GM23338 (cell line): ENCODE data around the gene ATP9A. TPM values are rescaled to one million over a fixed set of nuclear protein-coding genes. Genes with fewer than 3 reads are reported as not detected.
A peak's percentile ranks its signal among the peaks of the same experiment; 100 is the strongest.

Experiments used
- ATAC-seq: fragments of 200-7000 bp; cut with Tn5 transposase; 3 replicates; pipeline ENCODE4 v1.9.1; 2020
- DNase-seq: peaks from one replicate; pipeline ENCODE4 v3.0.0-alpha.2; 2015; ENCODE audit warnings: low spot score
- H2AFZ ChIP-seq: fragments of 200-600 bp; sonication (generic); 2 replicates; pipeline ENCODE4 v1.8.0; 2016; ENCODE audit warnings: antibody characterized with exemption, mild to moderate bottlenecking, moderate library complexity
- H3F3A ChIP-seq: fragments of 200-600 bp; sonication (generic); replicated peaks from 2 replicates; pipeline ENCODE4 v1.8.0; 2017; ENCODE audit warnings: antibody characterized with exemption, mixed run types, low read depth
- H3K27ac ChIP-seq: fragments of 200-600 bp; sonication (generic); 2 replicates; pipeline ENCODE4 v1.6.1; 2016; ENCODE audit warnings: low read depth
- H3K27me3 ChIP-seq: fragments of 200-600 bp; sonication (generic); 2 replicates; pipeline ENCODE4 v1.8.0; 2016; ENCODE audit warnings: mild to moderate bottlenecking, mixed run types, moderate library complexity; ENCODE audit not compliant: insufficient read depth
- H3K36me3 ChIP-seq: fragments of 200-600 bp; sonication (generic); 2 replicates; pipeline ENCODE4 v1.8.0; 2016; ENCODE audit warnings: mild to moderate bottlenecking; ENCODE audit not compliant: insufficient read depth
- H3K4me1 ChIP-seq: fragments of 200-600 bp; sonication (generic); 2 replicates; pipeline ENCODE4 v1.8.0; 2016; ENCODE audit warnings: mild to moderate bottlenecking, moderate library complexity; ENCODE audit not compliant: insufficient read depth
- H3K4me2 ChIP-seq: fragments of 200-600 bp; sonication (generic); 2 replicates; pipeline ENCODE4 v1.7.1; 2017; ENCODE audit warnings: mixed run types
- H3K4me3 ChIP-seq: fragments of 200-600 bp; sonication (generic); 2 replicates; pipeline ENCODE4 v1.6.1; 2016; ENCODE audit warnings: mixed run types
- H3K79me2 ChIP-seq: fragments of 200-600 bp; sonication (generic); replicated peaks from 2 replicates; pipeline ENCODE4 v1.8.0; 2017; ENCODE audit warnings: mild to moderate bottlenecking; ENCODE audit not compliant: insufficient read depth
- H3K9me2 ChIP-seq: fragments of 200-600 bp; sonication (generic); 2 replicates; pipeline ENCODE4 v1.8.0; 2017; ENCODE audit not compliant: insufficient read depth
- H4K20me1 ChIP-seq: fragments of 200-600 bp; sonication (generic); replicated peaks from 2 replicates; pipeline ENCODE4 v1.8.0; 2017; ENCODE audit warnings: mild to moderate bottlenecking; ENCODE audit not compliant: insufficient read depth
- H3K27ac Mint-ChIP-seq: 2 replicates; pipeline ENCODE4 v1.8.0; 2020; ENCODE audit warnings: inconsistent platforms, mild to moderate bottlenecking, moderate library complexity, mixed read lengths
- H3K27me3 Mint-ChIP-seq: 3 replicates; pipeline ENCODE4 v1.8.0; 2022; ENCODE audit warnings: low read depth, mild to moderate bottlenecking, moderate library complexity, mixed read lengths, inconsistent platforms; ENCODE audit not compliant: insufficient read depth, poor library complexity
- H3K36me3 Mint-ChIP-seq: 3 replicates; pipeline ENCODE4 v1.8.0; 2021; ENCODE audit warnings: low read depth, mild to moderate bottlenecking, inconsistent platforms, moderate library complexity, mixed read lengths
- H3K4me1 Mint-ChIP-seq: 3 replicates; pipeline ENCODE4 v1.8.0; 2020; ENCODE audit warnings: mild to moderate bottlenecking, inconsistent platforms, mixed read lengths
- H3K4me3 Mint-ChIP-seq: 3 replicates; pipeline ENCODE4 v1.8.0; 2021; ENCODE audit warnings: moderate library complexity, mild to moderate bottlenecking, inconsistent platforms, mixed read lengths
- H3K9me3 Mint-ChIP-seq: 3 replicates; pipeline ENCODE4 v1.8.0; 2020; ENCODE audit warnings: moderate library complexity, mild to moderate bottlenecking, inconsistent platforms, mixed read lengths
- CREB1 ChIP-seq: fragments of 250-450 bp; sonication (Bioruptor Pico); IDR thresholded peaks from 2 replicates; pipeline ENCODE4 v1.5.0; 2020; ENCODE audit warnings: low read depth, mild to moderate bottlenecking, moderate library complexity
- ETS1 ChIP-seq: IDR thresholded peaks from 2 replicates; pipeline ENCODE4 v1.6.1; 2016; ENCODE audit warnings: antibody characterized with exemption
- EZH2 ChIP-seq: fragments of 200-600 bp; sonication (generic); IDR thresholded peaks from one replicate; pipeline ENCODE4 v1.8.0; 2017; ENCODE audit warnings: antibody characterized with exemption, mild to moderate bottlenecking, low read depth; ENCODE audit not compliant: unreplicated experiment
- JUNB ChIP-seq: IDR thresholded peaks from one replicate; pipeline ENCODE4 v1.6.1; 2016; ENCODE audit warnings: antibody characterized with exemption; ENCODE audit not compliant: unreplicated experiment
- NANOG ChIP-seq: IDR thresholded peaks from 2 replicates; pipeline ENCODE4 v1.6.1; 2016; ENCODE audit warnings: antibody characterized with exemption, borderline replicate concordance
- POLR2AphosphoS5 ChIP-seq: IDR thresholded peaks from 2 replicates; pipeline ENCODE4 v1.6.1; 2016; ENCODE audit warnings: antibody characterized with exemption, low read depth
- REST ChIP-seq: IDR thresholded peaks from one replicate; pipeline ENCODE4 v1.6.1; 2018; ENCODE audit warnings: antibody characterized with exemption; ENCODE audit not compliant: unreplicated experiment
- STAT1 ChIP-seq: IDR thresholded peaks from one replicate; pipeline ENCODE4 v1.6.1; 2016; ENCODE audit warnings: antibody characterized with exemption; ENCODE audit not compliant: unreplicated experiment
- ZNF114 ChIP-seq: fragments of 250-450 bp; sonication (Bioruptor Pico); IDR thresholded peaks from 2 replicates; pipeline ENCODE4 v1.5.0; 2020; ENCODE audit warnings: mild to moderate bottlenecking, moderate library complexity
- ZNF331 ChIP-seq: fragments of 250-450 bp; sonication (Bioruptor Pico); IDR thresholded peaks from 2 replicates; pipeline ENCODE4 v1.5.0; 2020; ENCODE audit warnings: low read depth, mild to moderate bottlenecking, moderate library complexity
- ZNF462 ChIP-seq: fragments of 250-450 bp; sonication (Bioruptor Pico); IDR thresholded peaks from 2 replicates; pipeline ENCODE4 v1.5.0; 2020; ENCODE audit warnings: mild to moderate bottlenecking, moderate library complexity
- polyA plus RNA-seq: library from polyadenylated mRNA; unstranded; fragments of >200 nt; fragmentation: Nextera tagmentation; extraction: Ambion mirVana; gene quantifications from 2 replicates; pipeline ENCODE4 v1.2.1, GENCODE V29; 2016
- total RNA-seq: library from RNA; depleted of rRNA; stranded (reverse); fragments of >200 nt; shearing (Covaris generic); gene quantifications from 2 replicates; pipeline ENCODE4 v1.2.3, GENCODE V29; 2014
- TF ChIP-seq, protein P1 (sequence below), 2 experiments: fragments of 200-600 bp in 1 of 2; sonication (generic) in 1 of 2; conservative IDR thresholded peaks; 2 replicates each; pipeline versions ENCODE4 v1.5.1 to v1.6.1; 2016 to 2017; ENCODE audit warnings: antibody characterized with exemption in 2 of 2, low read depth in 2 of 2, mild to moderate bottlenecking in 2 of 2, moderate library complexity in 1 of 2

Gene ATP9A
- total and polyA plus RNA-seq, 2 experiments from 2014 or later, result 0.94 to 5.9 TPM

- Histone ChIP-seq H3K4me3 (peak within 1 kb of the TSS; percentile 76), H2AFZ (no peak within 1 kb of the TSS), H3K4me1 (peaks cover 8% of the 10 kb centered on the region), H3K27ac (peak within 1 kb of the TSS; percentile 97), H3K4me2 (peak within 1 kb of the TSS; percentile 80), H3K27me3 (no peaks in the 10 kb centered on the region), H3K36me3 (no peaks in the 10 kb centered on the region), H3F3A (no peaks in the 10 kb centered on the region), H4K20me1 (no peaks in the 10 kb centered on the region), H3K79me2 (peaks cover 46% of the 10 kb centered on the region), H3K9me2 (no peaks in the 10 kb centered on the region)
- DNase-seq, result peak; percentile 99
- no peaks in the 10 kb centered on the region for H3K9me3 Mint-ChIP-seq
- peaks cover 16% of the 10 kb centered on the region for H3K36me3 Mint-ChIP-seq
- H3K4me1 Mint-ChIP-seq, result peaks cover 29% of the 10 kb centered on the region
- TF ChIP-seq ZNF331 (CRISPR knock-in tag), result no peak
- no peak for TF ChIP-seq ZNF462
- TF ChIP-seq EZH2, result no peak
- peak; percentile 69 for TF ChIP-seq CREB1 (CRISPR knock-in tag)
- TF ChIP-seq REST, result no peak
- TF ChIP-seq, protein P1, sequence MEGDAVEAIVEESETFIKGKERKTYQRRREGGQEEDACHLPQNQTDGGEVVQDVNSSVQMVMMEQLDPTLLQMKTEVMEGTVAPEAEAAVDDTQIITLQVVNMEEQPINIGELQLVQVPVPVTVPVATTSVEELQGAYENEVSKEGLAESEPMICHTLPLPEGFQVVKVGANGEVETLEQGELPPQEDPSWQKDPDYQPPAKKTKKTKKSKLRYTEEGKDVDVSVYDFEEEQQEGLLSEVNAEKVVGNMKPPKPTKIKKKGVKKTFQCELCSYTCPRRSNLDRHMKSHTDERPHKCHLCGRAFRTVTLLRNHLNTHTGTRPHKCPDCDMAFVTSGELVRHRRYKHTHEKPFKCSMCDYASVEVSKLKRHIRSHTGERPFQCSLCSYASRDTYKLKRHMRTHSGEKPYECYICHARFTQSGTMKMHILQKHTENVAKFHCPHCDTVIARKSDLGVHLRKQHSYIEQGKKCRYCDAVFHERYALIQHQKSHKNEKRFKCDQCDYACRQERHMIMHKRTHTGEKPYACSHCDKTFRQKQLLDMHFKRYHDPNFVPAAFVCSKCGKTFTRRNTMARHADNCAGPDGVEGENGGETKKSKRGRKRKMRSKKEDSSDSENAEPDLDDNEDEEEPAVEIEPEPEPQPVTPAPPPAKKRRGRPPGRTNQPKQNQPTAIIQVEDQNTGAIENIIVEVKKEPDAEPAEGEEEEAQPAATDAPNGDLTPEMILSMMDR (conservative IDR thresholded peaks at IDR 0.05; ENCODE audit: low read depth in 2 of 2), result no peak
- peak; percentile 75; the same call in 1 of the 2 replicates for TF ChIP-seq ETS1
- TF ChIP-seq NANOG, result peak; percentile 48; the same call in 1 of the 2 replicates
- TF ChIP-seq STAT1, result no peak
- TF ChIP-seq POLR2AphosphoS5, result peak; percentile 61
- TF ChIP-seq JUNB, result no peak
- TF ChIP-seq ZNF114 (CRISPR knock-in tag), result no peak
- peak within 1 kb of the TSS; percentile 97 for H3K4me3 Mint-ChIP-seq
- peak; percentile 72 for ATAC-seq
- peak within 1 kb of the TSS; percentile 98 for H3K27ac Mint-ChIP-seq
- peaks cover 22% of the 10 kb centered on the region for H3K27me3 Mint-ChIP-seq
Measured at GRCh38 chr20:51802170-51802751, 34.1 kb upstream of the ATP9A start, which contains the start of gene SALL4. Gene SALL4, minus strand, starts transcription at chr20:51802521. Its CDS starts 113 bp downstream, at chr20:51802408.
